ENCODE measurements around the gene DNAJC9.

The DNAJC9 gene

DNA sequence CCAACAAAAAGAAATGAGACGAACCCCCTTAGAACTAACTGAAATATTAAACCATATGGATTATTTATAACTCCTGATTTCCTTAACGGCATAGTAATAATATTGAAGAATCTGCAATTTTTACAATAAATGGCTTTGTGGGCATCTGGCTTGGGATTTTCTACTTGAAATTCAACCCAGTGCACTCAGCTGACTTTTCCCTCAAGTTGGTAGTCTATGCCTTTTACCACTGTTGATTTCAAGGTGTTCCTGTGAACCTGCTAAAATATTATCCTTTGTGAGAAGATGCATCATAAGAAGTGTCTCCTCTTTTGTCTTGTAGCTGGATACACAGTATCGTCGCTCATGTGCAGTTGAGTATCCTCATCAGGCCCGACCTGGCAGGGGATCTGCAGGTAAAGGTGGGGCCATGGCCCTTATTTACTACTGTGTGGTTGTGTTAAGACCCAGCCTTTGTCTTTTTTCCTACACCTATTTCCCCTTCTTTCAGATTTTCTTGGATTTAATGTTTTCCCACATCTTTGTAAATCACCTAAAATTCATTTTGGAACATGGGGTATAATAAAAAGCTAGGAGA lies 8.0 kb downstream of the DNAJC9 start:
- DNase-seq (ENCODE audit: low read depth in 2 of 2) = no peak

DNA sequence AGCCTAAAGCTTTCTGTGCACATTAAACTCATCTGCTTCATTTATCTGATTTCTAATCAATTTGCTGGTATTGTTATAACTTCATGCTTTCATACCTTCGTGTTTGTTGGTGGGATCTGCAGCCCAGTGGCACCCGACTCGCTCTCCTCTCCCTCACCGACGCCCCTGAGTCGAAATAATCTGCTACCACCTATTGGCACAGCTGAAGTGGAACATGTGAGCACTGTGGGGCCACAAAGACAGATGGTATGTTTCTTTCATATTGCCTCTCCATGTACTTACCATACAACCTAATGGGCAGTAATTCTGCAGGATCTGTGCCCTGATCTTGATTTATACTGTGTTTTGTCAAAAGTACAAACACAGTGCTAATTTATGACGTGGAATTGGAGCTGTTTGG lies 12.4 kb downstream of the DNAJC9 start:
- DNase-seq (ENCODE audit: low read depth in 2 of 2) = no peak

DNA sequence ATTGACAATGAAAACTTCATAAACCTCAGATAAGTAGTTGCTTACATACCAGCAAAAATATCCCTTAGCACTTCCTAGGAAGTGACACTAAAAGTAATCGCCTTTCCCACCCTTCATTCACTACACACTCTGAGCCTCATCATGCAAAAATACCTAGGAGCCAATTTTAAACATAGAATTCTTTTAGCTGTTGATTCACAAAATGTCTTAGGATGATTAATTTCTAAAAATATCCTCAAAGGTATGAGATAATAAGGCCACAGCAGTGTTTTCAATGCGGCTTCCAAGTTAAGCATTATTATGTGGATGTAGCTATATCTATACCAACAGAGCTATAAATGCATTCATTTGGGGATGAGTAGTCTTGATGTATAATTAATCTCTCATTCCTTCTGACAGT lies 13.2 kb downstream of the DNAJC9 start:
- DNase-seq (ENCODE audit: low read depth in 2 of 2) = no peak

DNA sequence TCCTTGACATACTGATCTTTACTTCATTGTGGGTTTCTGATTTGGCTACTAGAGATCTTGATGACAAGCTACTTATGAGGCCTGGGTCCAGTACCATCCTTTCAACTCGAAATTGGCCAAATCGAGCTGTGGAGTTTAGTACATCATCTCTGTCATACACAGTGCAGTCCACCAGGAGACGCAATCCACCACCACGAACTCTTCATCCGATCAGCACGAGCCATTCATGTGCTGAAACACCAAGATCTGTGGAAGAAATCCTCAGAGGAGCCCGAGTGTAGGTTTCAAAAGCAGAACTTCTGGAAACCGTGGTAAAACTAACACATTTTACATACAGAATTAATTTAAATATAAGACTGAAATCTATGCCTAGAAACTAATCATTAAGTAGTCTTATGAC lies 14.2 kb downstream of the DNAJC9 start:
- no peak for DNase-seq (ENCODE audit: low read depth in 2 of 2)

DNA sequence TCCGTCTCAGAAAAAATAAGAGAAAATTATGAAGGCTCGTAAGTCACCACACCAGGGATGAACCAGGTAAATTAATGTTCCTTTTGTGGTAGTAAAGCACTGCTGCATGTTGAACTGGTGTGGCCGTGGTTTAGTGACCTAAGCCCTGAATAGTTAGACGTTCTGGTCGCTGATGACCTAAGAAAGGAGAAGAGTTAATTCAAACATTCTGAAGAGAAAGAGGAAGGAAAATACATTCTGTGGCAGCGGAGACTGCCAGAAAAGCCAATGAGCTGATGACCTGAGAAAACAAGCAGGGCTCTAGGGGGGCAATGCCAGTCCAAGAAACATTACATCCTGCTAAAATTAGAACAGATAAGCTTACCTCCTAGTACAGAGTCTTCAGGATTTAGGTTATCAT lies 17.5 kb downstream of the DNAJC9 start:
- DNase-seq (ENCODE audit: low read depth in 2 of 2) = no peak

DNA sequence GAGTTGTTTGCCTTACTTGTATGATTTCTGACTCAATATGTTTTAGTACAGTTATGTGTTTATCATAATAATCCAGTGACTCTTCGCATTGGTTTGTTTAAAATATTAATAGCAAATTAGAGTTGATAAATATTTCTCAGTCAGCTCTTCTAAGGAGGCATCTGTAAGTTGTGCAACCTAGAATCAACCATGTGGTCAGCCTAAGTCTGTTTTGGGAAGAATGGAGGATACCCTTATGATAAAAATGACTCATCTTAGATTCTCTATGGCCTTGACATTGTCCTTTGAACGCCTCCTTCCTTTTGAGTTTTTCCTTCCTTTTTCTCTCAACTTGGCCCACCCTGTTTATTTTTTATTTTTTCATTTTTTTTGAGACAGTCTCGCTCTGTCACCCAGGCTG lies 18.8 kb downstream of the DNAJC9 start:
- DNase-seq (ENCODE audit: low read depth in 2 of 2) = no peak

DNA sequence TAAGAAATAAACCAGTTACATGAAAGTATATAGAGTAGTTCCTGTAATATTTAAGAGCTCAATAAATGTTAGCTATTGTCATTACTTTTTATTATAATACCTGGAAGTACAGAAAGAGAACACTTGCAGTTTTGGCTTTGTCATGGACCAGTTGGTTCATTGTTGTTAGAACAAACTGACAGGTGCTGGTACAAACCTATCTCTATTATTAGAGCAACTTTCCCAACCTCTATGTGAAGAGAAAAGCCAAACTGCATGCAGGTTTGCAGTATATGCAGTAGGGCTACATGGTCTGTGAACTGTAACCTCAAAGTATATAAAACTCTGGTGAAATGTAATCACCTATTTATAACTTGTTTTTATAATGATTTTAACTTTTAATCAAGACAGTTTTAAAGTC lies 20.4 kb downstream of the DNAJC9 start:
- DNase-seq (ENCODE audit: low read depth in 2 of 2) = no peak

DNA sequence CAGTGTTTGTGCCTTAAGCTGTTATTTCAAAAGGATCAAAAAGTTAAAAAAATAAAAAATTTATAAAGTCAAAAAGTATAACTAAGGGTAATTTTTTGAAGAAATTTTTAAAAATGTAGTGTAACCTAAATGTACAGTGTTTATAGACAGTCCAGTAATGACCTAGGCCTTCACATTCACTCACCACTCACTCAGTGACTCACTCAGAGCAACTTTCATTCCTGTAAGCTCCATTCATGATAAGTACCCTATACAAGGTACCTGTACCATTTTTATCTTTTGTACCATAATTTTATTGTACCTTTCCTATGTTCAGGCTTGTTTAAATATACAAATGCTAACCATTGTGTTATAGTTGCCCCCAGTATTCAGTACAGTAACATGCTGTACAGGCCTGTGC lies 21.5 kb downstream of the DNAJC9 start:
- no peak for DNase-seq (ENCODE audit: low read depth in 2 of 2)

DNA sequence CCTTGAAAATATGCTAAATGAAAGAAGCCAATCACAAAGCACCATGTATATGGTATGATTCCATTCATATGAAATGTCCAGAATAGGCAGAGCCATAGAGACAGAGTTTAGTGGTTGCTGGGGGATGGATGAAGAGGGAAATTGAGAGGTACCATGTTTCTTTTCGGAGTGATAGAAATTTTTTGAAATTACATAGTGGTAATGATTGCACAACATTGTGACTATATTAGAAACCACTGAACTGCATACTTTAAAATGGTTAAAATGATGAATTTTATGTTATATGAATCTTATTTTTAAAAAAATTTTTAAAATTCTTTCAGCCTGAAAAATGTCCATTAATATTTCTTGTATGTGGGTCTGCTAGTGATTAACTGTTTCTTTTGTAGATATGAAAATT lies 26.1 kb downstream of the DNAJC9 start:
- DNase-seq (ENCODE audit: low read depth in 2 of 2) = no peak

DNA sequence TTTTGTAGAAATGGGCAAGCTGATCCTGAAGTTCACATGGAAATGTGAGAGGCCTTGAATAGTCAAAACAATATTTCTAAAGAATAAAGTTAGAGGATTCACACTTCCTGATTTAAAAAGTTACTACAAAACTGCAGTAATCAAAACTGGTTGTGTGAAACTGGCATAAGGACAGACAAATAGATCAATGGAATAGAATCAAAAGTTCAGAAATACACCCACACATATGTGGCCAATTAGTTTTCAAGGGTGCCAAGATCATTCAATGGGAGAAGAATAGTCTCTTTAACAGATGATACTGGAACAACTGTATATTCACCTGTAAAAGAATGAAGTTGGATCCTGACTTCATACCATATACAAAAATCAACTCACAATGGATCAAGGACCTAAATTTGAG lies 27.7 kb downstream of the DNAJC9 start:
- DNase-seq (ENCODE audit: low read depth in 2 of 2) = no peak

DNA sequence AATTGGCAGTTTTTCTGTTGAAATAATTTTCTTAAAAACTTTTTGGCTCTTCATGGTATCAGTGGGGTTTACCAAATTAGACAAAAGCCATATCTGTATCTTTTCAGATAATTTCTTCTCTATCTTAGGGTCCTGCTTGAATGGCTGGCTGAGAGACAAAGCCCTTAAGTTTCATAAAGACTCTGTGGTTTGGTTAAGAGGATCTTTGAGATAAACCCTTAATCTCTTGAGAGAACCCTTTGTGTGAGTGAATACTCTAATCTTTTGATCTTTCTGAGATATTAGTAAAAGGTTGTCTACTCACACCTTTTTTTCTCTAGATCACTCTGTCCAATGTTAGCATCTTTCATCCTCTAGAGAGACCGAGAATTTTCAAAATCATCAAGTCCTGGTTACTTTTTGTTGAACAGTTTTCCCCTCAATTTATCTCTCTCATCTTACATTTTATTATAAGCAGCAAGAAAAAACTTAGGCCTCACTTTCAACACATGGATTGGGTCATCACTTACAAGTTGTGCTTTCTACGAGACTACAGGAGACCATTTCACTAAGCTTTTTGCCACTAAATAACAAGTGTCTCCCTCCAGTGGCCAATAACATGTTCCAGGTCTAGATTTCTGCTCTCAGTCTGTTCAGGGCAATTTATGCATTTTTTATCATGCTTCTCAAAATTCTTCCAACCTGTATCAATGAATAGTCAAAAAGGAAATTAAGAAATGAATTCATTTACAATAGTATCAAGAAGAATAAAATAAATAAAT lies 28.4 kb downstream of the DNAJC9 start:
- no peak for DNase-seq (ENCODE audit: low read depth in 2 of 2)

DNA sequence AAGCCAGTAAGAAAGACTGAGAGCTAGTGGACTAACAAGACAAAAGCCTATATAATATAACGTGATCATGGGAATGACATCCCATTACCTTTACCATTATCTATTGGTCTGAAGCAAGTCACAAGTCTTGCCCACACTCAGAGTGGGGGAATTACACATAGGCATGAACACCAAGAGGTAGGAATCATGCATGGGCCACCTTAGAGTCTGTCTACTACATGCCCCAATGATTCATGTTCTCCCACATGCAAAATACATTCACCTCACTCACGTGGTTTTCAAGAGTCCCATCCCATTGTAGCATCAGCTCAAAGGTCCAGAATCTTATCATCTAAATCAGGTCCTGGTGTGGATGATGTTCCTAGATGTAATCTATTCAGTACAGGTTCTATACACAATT lies 29.4 kb downstream of the DNAJC9 start:
- DNase-seq (ENCODE audit: low read depth in 2 of 2) = no peak

DNA sequence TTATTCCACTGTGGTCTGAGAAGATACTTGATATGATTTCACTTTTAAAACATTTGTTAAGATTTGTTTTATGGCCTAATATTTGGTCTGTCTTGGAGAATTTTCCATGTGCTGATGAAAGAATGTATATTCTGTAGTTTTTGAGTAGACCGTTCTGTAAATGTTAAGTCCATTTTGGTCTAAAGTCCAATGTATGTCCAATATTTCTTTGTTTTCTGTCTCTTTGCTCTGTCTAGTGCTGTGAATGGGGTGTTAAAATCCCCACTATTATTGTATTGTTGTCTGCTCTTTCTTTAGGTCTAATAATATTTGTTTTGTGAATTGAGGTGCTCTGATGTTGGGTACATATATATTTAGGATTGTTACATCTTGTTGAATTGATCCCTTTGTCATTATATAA lies 31.3 kb downstream of the DNAJC9 start:
- DNase-seq (ENCODE audit: low read depth in 2 of 2) = no peak

DNA sequence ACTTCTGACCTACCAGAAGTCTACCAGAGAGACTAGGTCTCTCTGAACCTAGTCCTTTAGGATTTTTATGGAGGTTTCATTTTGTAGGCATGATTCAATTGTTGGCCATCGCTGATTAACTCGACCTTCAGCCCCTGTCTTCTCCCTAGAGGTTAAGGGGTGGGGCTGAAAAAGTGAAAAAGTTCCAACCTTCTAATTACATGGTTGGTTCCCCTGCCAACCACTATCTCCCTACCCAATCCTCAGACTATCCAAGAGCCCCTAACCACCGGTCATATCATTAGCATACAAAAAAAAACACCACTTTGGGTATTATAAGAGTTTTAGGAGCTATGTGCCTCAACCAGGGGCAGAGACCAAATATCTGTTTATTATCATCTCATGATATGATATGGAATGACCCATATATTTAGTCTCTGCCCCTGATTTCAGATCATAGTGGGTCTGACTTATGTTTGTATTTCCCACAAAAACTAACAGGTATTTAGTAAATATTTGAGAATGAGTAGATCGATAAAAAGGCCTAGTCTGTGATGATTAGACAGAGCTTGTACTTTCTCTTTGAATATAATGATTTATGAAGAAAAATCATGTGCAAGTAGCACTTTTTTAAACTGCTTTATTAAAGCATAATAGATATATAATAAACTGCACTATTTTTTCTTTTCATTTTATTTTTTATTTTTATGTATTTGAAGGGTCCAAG lies 35.8 kb downstream of the DNAJC9 start:
- DNase-seq (ENCODE audit: low read depth in 2 of 2) = no peak

DNA sequence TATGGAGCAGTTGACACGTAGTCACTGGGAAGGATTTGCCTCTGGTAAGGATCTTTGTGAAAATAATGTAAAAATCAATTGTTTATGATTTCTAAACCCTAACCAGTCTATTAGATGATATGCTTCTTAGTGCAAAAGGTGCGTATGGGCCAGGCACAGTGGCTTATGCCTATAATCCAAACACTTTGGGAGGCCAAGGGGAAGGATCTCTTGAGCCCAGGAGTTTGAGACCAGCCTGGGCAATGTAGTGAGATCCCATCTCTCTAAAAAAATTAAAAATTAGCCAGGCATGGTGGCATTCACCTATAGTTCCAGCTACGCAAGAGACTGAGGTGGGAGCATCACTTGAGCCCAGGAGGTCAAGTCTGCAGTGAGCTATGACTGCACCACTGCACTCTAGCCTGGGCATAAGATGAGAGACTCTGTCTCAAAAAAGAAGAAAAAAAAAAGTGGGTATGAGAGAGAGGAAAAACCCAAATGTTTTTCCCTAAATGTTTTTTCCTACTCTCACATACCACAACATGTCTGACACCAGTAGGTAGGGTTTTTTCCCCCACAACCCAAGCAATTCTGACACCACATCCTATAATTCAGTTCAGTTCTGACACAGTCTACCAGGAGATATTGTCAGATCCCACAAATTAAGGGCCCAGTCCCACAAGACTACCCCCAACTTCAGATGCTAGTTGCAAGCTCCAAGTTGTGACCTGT lies 36.5 kb downstream of the DNAJC9 start:
- DNase-seq (ENCODE audit: low read depth in 2 of 2) = no peak

DNA sequence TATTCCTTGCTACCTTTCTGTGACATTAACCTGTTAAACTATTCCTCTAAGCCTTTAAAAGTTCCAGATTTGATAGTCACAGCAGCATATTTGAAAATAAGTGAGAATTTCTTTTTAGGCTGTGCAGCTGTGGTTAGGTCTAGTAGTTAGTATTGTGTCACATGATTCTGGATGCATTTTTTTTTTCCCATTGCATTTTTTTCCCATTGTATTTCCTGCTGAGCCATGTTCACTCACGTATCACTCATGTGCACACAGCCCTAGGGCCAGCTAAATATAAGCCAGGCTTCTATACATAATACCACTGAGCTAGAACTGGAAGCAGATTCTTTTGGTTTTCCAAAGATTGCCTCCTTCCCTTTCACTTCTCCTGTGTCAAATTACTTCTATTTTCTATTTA lies 37.4 kb downstream of the DNAJC9 start:
- DNase-seq (ENCODE audit: low read depth in 2 of 2) = no peak

DNA sequence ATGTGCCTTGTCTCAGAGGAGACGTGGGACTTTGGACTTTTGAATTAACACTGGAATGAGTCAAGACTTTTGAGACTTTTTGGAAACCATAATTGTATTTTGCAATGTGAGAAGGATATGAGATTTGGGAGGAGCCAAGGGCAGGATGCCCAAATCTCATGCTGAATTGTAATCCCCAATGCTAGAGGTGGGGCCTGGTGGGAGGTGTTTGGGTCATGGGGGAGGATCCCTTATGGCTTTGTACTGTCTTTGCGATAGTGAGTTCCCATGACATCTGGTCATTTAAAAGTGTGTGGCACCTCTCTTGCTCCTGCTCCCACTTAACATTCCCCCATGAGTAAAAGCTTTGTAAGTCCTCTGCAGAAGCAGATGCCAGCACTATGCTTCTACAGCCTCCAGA lies 39.2 kb downstream of the DNAJC9 start:
- DNase-seq (ENCODE audit: low read depth in 2 of 2) = no peak

DNA sequence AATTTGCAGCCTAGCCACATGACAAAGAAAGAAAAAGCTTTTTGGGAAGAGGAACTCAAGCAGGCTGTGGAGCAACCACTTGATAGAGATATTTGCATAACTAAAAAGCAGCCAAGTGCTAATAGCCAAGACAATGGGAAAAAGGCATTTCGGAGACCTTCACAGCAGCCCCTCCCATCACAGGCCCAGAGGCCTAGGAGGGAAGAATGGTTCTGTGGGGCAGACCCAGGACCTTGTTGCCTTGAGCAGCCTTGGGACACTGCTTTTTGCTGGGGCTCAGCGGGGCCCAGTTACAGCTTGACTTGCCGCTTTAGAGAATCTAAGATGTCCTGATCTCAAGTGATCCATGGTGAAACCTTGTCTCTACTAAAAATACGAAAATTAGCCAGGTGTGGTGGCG lies 40.7 kb downstream of the DNAJC9 start:
- no peak for DNase-seq (ENCODE audit: low read depth in 2 of 2)

DNA sequence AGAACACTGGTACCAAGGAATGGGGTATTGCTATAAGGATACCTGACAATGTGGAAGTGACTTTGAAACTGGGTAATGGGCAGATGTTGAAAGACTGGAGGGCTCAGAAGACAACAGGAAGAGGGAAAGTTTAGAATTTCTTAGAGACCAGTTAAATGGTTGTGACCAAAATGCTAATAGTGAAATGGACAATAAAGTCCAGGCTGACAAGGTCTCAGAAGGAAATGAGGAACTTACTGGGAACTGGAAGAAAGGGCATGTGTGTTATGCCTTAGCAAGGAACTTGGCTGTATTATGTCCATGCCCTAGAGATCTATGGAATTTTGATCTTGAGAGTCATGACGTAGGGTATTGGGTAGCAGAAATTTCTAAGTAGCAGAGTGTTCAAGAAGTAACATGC lies 41.2 kb downstream of the DNAJC9 start:
- no peak for DNase-seq (ENCODE audit: low read depth in 2 of 2)

DNA sequence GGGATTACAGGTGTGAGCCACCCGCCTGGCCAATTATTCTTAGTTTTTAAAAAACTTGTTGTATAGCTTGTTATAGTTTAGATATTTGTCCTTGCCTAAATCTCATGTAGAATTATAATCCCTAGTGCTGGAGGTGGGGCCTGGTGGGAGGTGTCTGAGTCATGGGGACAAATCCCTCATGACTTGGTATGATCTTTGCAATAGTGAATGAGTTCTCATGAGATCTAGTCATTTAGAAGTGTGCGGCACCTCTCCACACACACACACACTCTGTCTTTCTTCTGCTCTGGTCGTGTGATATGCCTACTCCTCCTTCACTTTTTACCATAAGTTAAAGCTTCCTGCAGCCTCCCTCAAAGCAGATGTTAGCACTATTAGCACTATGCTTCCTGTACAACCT lies 42.0 kb downstream of the DNAJC9 start:
- DNase-seq (ENCODE audit: low read depth in 2 of 2) = no peak
